ENCODE data around the gene METTL4.

GRCh38 chr18:2555895-2556294 is 15.4 kb downstream of the METTL4 start:
- TF ChIP-seq MXI1 (conservative IDR thresholded peaks at IDR 0.05; ENCODE audit: poor library complexity, severe bottlenecking) (no peak), POLR2AphosphoS5 (IDR thresholded peaks at IDR 0.05) (no peak), SMC3 (conservative IDR thresholded peaks at IDR 0.05; ENCODE audit: poor library complexity) (no peak), EZH2 (IDR thresholded peaks at IDR 0.05; ENCODE audit: borderline replicate concordance, insufficient read depth, low read length, poor library complexity, severe bottlenecking) (no peak), TAF1 (IDR thresholded peaks at IDR 0.05; ENCODE audit: low read depth) (no peak)
- TF ChIP-seq, protein P1, sequence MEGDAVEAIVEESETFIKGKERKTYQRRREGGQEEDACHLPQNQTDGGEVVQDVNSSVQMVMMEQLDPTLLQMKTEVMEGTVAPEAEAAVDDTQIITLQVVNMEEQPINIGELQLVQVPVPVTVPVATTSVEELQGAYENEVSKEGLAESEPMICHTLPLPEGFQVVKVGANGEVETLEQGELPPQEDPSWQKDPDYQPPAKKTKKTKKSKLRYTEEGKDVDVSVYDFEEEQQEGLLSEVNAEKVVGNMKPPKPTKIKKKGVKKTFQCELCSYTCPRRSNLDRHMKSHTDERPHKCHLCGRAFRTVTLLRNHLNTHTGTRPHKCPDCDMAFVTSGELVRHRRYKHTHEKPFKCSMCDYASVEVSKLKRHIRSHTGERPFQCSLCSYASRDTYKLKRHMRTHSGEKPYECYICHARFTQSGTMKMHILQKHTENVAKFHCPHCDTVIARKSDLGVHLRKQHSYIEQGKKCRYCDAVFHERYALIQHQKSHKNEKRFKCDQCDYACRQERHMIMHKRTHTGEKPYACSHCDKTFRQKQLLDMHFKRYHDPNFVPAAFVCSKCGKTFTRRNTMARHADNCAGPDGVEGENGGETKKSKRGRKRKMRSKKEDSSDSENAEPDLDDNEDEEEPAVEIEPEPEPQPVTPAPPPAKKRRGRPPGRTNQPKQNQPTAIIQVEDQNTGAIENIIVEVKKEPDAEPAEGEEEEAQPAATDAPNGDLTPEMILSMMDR (IDR thresholded peaks at IDR 0.05; ENCODE audit: poor library complexity, severe bottlenecking), result no peak

All from neural cell (in vitro differentiated cells).